Fibroblast of the aortic adventitia (primary cell): ENCODE measurements around the gene PGF. TPM values are rescaled to one million over a fixed set of nuclear protein-coding genes. Genes with fewer than 3 reads are reported as not detected.

Source experiments
- DNase-seq: peaks from one replicate; pipeline ENCODE4 v3.0.0-alpha.2; 2010; ENCODE audit warnings: low read depth
- H3K4me3 ChIP-seq: 2 replicates; pipeline ENCODE4 v1.5.1; 2011; ENCODE audit warnings: low read depth, mild to moderate bottlenecking, control low read depth, low read length, moderate library complexity
- total RNA-seq: library from RNA; depleted of rRNA; stranded (reverse); fragments of >200 nt; gene quantifications from 2 replicates; pipeline ENCODE4 v1.2.3, GENCODE V29; 2012; ENCODE audit warnings: low replicate concordance
- TF ChIP-seq, protein P1 (sequence below): IDR thresholded peaks from 2 replicates; pipeline ENCODE4 v1.5.1; 2011; ENCODE audit warnings: mild to moderate bottlenecking, low read length, control low read depth, inconsistent platforms; ENCODE audit not compliant: insufficient read depth

The PGF gene
- total RNA-seq, 1 donor = 0.36 TPM

DNA sequence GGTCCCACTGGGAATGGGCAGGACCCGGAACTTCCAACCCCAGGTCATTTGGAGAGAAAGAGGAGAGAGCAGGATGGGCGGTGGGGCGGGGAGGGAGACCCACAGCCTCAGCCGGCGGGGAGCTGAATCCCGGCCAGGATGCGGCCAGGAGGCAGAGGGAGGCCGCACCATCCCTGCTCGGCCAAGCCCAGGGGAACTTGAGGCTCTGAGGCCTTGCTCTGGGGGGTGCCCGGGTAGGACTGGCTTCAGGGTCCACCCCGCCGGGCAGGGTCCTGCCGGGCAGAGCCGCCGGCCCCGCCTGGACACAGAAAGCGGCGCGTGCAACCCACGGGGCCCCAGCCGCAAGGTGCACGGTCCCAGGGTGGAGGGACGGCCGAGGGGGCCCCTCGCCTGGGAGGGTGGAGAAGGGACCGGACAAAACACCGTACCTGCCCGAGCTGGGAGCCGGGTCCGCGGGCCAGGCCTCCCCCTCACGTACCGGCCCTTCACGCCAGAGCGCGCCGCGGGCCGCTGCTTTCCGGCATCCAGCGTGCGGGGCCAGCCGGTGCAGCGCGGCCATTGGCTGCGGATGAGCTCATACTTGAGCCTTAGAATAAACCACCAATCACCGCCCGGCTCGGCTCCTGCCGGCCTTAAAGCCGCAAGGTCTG lies 32.5 kb downstream of the PGF start, which contains the start of gene RPS6KL1:
RPS6KL1 (minus strand) TSS at position 509 of the 650 bp plus-strand sequence. CDS start 1,719 bp downstream, outside the sequence.
- peak within 1 kb of the TSS; percentile 58 for H3K4me3 ChIP-seq
- TF ChIP-seq, protein P1, sequence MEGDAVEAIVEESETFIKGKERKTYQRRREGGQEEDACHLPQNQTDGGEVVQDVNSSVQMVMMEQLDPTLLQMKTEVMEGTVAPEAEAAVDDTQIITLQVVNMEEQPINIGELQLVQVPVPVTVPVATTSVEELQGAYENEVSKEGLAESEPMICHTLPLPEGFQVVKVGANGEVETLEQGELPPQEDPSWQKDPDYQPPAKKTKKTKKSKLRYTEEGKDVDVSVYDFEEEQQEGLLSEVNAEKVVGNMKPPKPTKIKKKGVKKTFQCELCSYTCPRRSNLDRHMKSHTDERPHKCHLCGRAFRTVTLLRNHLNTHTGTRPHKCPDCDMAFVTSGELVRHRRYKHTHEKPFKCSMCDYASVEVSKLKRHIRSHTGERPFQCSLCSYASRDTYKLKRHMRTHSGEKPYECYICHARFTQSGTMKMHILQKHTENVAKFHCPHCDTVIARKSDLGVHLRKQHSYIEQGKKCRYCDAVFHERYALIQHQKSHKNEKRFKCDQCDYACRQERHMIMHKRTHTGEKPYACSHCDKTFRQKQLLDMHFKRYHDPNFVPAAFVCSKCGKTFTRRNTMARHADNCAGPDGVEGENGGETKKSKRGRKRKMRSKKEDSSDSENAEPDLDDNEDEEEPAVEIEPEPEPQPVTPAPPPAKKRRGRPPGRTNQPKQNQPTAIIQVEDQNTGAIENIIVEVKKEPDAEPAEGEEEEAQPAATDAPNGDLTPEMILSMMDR = no peak
- DNase-seq = peak; percentile 68

DNA sequence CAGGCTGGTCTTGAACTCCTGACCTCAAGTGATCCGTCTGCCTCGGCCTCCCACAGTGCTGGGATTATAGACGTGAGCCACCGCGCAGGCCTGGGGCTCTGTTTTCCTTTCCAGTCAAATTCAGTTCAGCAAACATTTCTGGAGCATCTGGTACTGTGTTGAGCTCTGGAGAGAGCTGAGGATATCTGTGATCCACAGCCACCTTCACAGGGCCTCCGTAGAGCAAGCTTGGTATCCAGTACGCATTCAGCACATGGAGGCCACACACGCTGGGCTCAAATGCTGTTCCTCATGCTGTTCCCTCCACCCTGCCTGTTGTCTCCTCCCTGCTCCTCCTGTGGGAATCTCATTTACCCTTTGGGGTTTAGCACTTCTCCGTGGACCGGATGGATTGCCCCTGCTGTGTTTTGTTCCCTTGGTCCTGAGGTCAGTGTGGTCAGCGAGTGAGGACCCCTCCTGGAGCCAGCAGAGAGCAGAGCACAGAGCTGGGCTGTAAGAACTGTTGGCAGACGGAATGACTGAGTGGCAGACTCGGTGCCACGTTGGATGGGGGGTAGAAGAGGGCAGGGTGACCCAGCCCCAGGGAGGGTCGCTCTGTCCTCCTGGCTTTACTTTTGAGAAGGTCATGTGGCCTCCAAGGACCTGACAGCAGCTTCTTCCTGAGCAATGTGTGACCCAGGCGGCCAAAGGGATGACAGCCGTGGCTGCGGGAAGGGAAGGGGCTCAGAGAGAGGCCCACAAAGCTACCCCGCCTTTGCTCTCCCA lies 33.2 kb downstream of the PGF start:
- no peak for DNase-seq
- no peak overlapping the region for H3K4me3 ChIP-seq
- TF ChIP-seq, protein P1 = no peak

DNA sequence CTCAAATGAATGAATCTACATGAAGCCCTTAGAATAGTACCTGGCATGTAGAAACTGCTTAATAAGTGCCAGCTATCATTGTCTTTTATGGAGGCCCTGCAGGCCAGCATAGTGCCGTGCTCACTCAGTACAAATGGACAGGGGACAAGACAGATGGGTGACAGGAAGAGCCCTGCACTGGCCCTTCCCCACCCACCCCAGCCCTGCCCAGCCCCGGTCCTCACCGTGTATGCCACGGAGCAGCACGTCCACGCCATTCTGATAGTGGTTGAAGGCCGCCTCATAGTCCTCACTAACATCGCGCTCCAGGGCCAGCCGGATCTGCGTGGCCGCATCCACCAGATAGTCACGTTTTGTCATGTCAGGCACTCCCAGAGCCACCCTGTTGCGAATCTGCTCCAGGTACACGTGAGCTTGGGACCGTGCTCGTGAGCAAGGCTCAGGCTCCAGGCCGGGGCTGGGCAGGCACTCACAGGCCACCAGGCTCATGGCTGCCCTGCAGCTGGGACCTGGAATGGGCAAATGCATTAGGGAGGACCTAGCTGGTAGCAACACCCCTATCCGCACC lies 34.3 kb downstream of the PGF start:
- no peak for DNase-seq
- no peak overlapping the region for H3K4me3 ChIP-seq
- TF ChIP-seq, protein P1 = no peak

DNA sequence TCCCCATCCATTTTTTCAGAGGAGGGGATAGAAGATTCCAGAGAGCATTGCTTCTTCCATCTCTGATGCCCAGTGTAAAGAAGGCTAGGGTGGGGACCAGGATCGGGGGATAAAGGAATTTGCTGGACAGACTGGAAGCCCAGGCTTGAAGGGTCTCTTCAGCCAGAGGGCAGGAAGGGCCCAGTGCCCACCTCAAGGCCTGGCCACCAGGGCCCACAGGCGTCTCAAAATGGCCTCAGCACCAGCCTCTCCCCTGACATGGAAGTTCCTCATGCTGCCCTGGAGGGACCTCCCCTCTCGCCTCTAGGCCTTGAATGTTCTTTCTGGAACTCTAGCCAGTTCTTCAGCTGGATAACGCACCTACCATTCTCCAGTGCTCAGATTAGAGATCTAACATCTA lies 35.1 kb downstream of the PGF start:
- H3K4me3 ChIP-seq = no peak overlapping the region
- no peak for DNase-seq
- TF ChIP-seq, protein P1 = no peak

DNA sequence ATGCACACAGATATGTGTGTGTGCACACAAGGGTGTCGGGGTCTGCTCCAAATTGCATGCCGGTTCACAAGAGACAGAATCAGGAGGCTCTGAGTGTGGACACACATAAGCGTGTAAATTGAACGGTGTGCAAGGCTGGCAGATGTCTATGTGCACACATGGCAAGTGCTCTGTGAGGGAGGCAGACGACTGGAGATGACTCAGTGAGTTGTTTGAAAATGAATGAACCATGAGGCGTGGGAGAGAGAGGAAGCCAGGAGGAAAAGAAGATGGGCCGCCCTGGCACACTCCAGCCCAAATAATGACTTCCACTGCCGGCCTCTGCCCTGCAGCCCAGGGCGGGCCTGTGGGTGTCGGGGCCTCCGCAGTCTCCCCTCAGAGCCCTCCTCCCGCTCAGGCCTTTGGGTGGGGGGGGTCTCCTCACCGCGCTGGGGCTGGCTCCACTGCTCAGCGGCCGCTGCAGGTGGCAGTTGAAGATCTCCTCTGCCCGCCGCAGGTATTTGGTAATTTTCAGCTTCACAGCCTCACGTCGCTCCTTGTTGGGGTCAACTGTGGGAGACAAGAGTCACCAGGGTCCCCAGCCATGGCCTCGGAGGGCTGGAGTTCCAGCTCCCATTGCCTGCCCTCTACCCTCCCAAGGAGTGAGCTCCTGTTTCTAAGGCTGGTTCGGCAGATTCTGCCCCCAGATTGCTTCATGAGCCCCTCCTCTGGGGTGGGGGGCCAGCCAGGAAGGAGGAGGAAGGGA lies 35.8 kb downstream of the PGF start:
- TF ChIP-seq, protein P1 = no peak
- no peak overlapping the region for H3K4me3 ChIP-seq
- no peak for DNase-seq

DNA sequence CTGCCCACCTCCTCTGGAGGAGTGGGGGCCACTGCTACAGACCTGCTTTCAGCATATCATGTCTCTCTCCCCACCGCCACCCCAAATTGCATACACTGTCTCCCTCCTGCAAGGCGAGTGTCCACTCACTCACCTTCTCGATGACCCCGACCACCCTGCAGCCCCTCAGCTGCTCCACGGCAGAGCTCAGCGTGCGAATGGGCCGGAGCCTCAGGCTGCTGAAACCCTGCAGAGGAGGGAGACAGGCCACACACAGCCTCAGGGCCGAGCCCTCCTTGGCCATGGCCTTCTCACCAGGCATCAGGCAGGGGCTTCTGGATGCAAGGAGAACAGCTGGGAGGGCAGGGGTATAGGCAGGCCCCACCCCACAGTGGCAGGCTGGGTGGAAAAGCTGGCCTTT lies 37.0 kb downstream of the PGF start:
- DNase-seq = no peak
- TF ChIP-seq, protein P1 = no peak
- H3K4me3 ChIP-seq = no peak overlapping the region
